Left ventricle myocardium inferior (tissue), 1 donor: ENCODE results near the gene SLC2A4RG. TPM values are rescaled to one million over a fixed set of nuclear protein-coding genes. Genes with fewer than 3 reads are reported as not detected.

Source experiments
- DNase-seq: peaks from one replicate; pipeline ENCODE4 v3.0.0-alpha.2; 2020
- H3K27ac ChIP-seq: fragments of 200-600 bp; replicated peaks from 2 replicates; pipeline ENCODE4 v1.8.0; 2021
- H3K27me3 ChIP-seq: fragments of 200-600 bp; 2 replicates; pipeline ENCODE4 v1.8.0; 2021; ENCODE audit warnings: low read depth
- H3K36me3 ChIP-seq: fragments of 200-600 bp; 2 replicates; pipeline ENCODE4 v1.8.0; 2021
- H3K4me1 ChIP-seq: fragments of 200-600 bp; 2 replicates; pipeline ENCODE4 v1.8.0; 2021
- H3K4me3 ChIP-seq: fragments of 200-600 bp; 2 replicates; pipeline ENCODE4 v1.8.0; 2021; ENCODE audit warnings: mild to moderate bottlenecking, moderate library complexity
- H3K9me3 ChIP-seq: fragments of 200-600 bp; replicated peaks from 2 replicates; pipeline ENCODE4 v1.8.0; 2021
- CTCF ChIP-seq: fragments of 200-600 bp; IDR thresholded peaks from 2 replicates; pipeline ENCODE4 v1.8.0; 2021; ENCODE audit warnings: antibody characterized with exemption, mild to moderate bottlenecking, borderline replicate concordance
- intact Hi-C: fragments of 100-400 bp; cut with micrococcal nuclease; formaldehyde crosslinking; loops from one replicate; pipeline ENCODE4 v1.11.0; 2022
- total RNA-seq: library from RNA; stranded (reverse); fragmentation: NEBNext Ultra II Directional; extraction: Animal tissue kit (Norgen Biotek cat#: 25700); gene quantifications from one replicate; pipeline ENCODE4 v1.2.1, GENCODE V29; 2021
- donor health status: DM: no; HTN: yes; CAD: no; lungs with severe emphysema.

The SLC2A4RG gene
- total RNA-seq, 1 donor from 2014 or later: 79.2 TPM

GRCh38 chr20:63756648-63756991 is 17.0 kb downstream of the SLC2A4RG start:
- TF ChIP-seq CTCF: no peak
- no peak for DNase-seq
- intact Hi-C loops: no loop called here
- Histone ChIP-seq H3K4me1 (peaks cover 4% of the 10 kb centered on the region), H3K36me3 (peaks cover 23% of the 10 kb centered on the region), H3K27me3 (no peaks in the 10 kb centered on the region), H3K9me3 (no peaks in the 10 kb centered on the region), H3K4me3 (no peak overlapping the region), H3K27ac (no peak overlapping the region)

GRCh38 chr20:63758152-63758551 is 18.6 kb downstream of the SLC2A4RG start:
- H3K4me1 ChIP-seq: peaks cover 4% of the 10 kb centered on the region
- intact Hi-C loops: no loop called here
- H3K27ac ChIP-seq: no peak overlapping the region
- no peaks in the 10 kb centered on the region for H3K9me3 ChIP-seq
- no peak overlapping the region for H3K4me3 ChIP-seq
- peaks cover 27% of the 10 kb centered on the region for H3K36me3 ChIP-seq
- no peak for DNase-seq
- no peak for TF ChIP-seq CTCF
- H3K27me3 ChIP-seq: no peaks in the 10 kb centered on the region

DNA sequence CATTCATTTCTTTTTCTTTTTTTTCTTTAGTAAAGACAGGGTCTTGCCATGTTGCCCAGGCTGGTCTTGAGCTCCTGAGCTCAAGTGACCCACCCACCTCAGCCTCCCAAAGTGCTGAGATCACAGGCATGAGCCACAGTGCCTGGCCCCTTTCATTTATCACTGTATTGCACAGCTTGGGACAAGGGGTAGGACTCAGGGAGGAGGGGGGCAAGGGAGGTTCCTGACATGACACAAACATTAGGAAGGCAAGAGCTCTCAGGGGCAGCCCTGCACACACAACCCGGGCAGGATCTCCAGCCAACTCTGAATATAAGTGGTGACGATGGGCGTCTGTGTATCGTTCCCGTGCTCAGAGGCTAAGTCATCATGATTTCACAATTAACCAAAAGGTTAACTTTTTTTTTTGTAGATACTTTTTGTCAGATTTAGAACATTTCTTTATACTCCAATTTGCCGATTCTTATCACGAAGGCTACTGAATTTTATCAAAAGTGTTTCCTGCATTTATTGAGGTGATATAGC is 19.9 kb downstream of the SLC2A4RG start:
- intact Hi-C loops: no loop called here
- DNase-seq: no peak
- H3K27me3 ChIP-seq: no peaks in the 10 kb centered on the region
- H3K27ac ChIP-seq: no peak overlapping the region
- H3K4me3 ChIP-seq: no peak overlapping the region
- no peak for TF ChIP-seq CTCF
- H3K36me3 ChIP-seq: peaks cover 28% of the 10 kb centered on the region
- no peaks in the 10 kb centered on the region for H3K9me3 ChIP-seq
- H3K4me1 ChIP-seq: no peaks in the 10 kb centered on the region

DNA sequence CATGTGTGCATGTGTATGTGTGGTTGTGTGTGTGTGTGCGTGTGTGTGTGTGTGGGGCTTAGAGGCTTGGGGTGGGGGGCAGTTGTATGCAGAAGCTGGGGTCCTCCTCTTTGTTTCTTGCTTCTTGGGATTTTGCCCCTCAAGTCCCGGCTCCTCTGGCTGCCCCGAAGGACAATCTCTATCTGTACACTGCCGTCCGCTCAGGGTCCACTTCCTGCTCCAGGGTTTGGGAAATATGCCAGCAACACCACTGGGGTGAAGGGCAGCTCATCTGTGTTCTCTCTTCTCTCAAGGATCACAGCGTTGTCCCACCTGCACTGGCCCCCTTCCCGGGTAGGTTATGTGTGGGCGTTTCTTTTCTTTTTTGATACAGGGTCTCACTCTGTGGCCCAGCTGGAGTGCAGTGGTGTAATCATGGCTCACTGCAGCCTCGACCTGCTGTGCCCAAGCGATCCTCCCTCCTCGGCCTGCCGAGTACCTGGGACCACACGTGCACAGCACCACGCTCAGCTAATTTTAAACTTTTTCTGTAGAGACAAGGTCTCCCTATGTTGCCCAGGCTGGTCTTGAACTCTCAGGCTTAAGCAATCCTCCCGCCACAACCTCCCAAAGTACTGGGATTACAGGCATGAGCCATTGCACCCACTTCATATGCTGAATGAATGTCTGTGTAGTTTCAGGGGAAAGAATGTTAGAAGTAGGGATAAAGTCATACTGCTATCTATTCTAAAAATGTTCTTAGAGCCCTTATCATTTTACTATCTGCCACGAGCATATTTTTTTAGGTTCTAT is 25.7 kb downstream of the SLC2A4RG start:
- intact Hi-C loops: no loop called here
- Histone ChIP-seq H3K4me3 (no peak overlapping the region), H3K27ac (no peak overlapping the region), H3K9me3 (no peaks in the 10 kb centered on the region), H3K4me1 (no peaks in the 10 kb centered on the region), H3K27me3 (no peaks in the 10 kb centered on the region), H3K36me3 (peaks cover 53% of the 10 kb centered on the region)
- no peak for DNase-seq
- TF ChIP-seq CTCF: no peak

- H3K4me1 ChIP-seq: no peaks in the 10 kb centered on the region
- no peak overlapping the region for H3K4me3 ChIP-seq
- H3K27me3 ChIP-seq: no peaks in the 10 kb centered on the region
- H3K36me3 ChIP-seq: peaks cover 60% of the 10 kb centered on the region
- intact Hi-C loops: no loop called here
- H3K27ac ChIP-seq: no peak overlapping the region
- H3K9me3 ChIP-seq: no peaks in the 10 kb centered on the region
- DNase-seq: no peak
- TF ChIP-seq CTCF: no peak
Observed at GRCh38 chr20:63765902-63766301, 26.3 kb downstream of the SLC2A4RG start.
